Fibroblast of lung (primary cell): ENCODE results near the gene KLHL29.

ENCODE experiments used
- EZH2 ChIP-seq: IDR thresholded peaks from 2 replicates; pipeline ENCODE4 v1.5.1; 2012; ENCODE audit warnings: low read length, control low read depth, mild to moderate bottlenecking; ENCODE audit errors: missing control alignments
- TF ChIP-seq, protein P1 (sequence below), 2 donors: IDR thresholded peaks in 1 of 2; conservative IDR thresholded peaks in 1 of 2; 1 replicate in 1 of 2; 2 replicates in 1 of 2; pipeline ENCODE4 v1.5.1; 2011 to 2012; ENCODE audit warnings: low read length in 2 of 2, control low read depth in 1 of 2, inconsistent platforms in 1 of 2, low read depth in 1 of 2, mild to moderate bottlenecking in 1 of 2

- TF ChIP-seq, protein P1, sequence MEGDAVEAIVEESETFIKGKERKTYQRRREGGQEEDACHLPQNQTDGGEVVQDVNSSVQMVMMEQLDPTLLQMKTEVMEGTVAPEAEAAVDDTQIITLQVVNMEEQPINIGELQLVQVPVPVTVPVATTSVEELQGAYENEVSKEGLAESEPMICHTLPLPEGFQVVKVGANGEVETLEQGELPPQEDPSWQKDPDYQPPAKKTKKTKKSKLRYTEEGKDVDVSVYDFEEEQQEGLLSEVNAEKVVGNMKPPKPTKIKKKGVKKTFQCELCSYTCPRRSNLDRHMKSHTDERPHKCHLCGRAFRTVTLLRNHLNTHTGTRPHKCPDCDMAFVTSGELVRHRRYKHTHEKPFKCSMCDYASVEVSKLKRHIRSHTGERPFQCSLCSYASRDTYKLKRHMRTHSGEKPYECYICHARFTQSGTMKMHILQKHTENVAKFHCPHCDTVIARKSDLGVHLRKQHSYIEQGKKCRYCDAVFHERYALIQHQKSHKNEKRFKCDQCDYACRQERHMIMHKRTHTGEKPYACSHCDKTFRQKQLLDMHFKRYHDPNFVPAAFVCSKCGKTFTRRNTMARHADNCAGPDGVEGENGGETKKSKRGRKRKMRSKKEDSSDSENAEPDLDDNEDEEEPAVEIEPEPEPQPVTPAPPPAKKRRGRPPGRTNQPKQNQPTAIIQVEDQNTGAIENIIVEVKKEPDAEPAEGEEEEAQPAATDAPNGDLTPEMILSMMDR (conservative IDR thresholded peaks at IDR 0.05 in 1 of 2, IDR thresholded peaks at IDR 0.05 in 1 of 2; ENCODE audit: low read depth in 1 of 2, low read length in 2 of 2) = no peak
- no peak for TF ChIP-seq EZH2
Observed at GRCh38 chr2:23681356-23682140, 296.6 kb downstream of the KLHL29 start.
